Tibial nerve (tissue), 4 donors: ENCODE results near the gene TAAR6. TPM values are rescaled to one million over a fixed set of nuclear protein-coding genes. Genes with fewer than 3 reads are reported as not detected.

Source experiments
- DNase-seq, 2 donors: peaks; one replicate each; pipeline ENCODE4 v3.0.0-alpha.2; 2019; ENCODE audit warnings: low spot score in 2 of 2
- H3K27ac ChIP-seq, 4 donors: fragments of 200-600 bp; sonication (generic) in 3 of 4; one replicate each; pipeline ENCODE4 v1.5.1; 2017 to 2019; ENCODE audit warnings: mild to moderate bottlenecking in 1 of 4
- H3K27me3 ChIP-seq, 2 donors: fragments of 200-600 bp; sonication (generic) in 1 of 2; one replicate each; pipeline versions ENCODE4 v1.5.1 to v1.6.0; 2017 to 2019
- H3K36me3 ChIP-seq, 3 donors: fragments of 200-600 bp; sonication (generic); one replicate each; pipeline ENCODE4 v1.5.1; 2018 to 2019
- H3K4me1 ChIP-seq, 4 donors: fragments of 200-600 bp; sonication (generic) in 3 of 4; one replicate each; pipeline ENCODE4 v1.5.1; 2017 to 2019
- H3K4me3 ChIP-seq, 4 donors: fragments of 200-600 bp; sonication (generic) in 3 of 4; one replicate each; pipeline ENCODE4 v1.5.1; 2017 to 2019; ENCODE audit warnings: mild to moderate bottlenecking in 1 of 4, moderate library complexity in 1 of 4
- H3K9me3 ChIP-seq, 4 donors: fragments of 200-600 bp; sonication (generic) in 3 of 4; one replicate each; pipeline ENCODE4 v1.5.1; 2017 to 2019
- EP300 ChIP-seq, 2 donors: sonication (generic); formaldehyde crosslinking; IDR thresholded peaks; one replicate each; pipeline ENCODE4 v1.6.1; 2017; ENCODE audit warnings: antibody characterized with exemption in 2 of 2, mild to moderate bottlenecking in 1 of 2
- POLR2A ChIP-seq, 2 donors: fragments of 450-650 bp; IDR thresholded peaks; one replicate each; pipeline ENCODE4 v1.6.1; 2017; ENCODE audit warnings: antibody characterized with exemption in 2 of 2, mild to moderate bottlenecking in 2 of 2, moderate library complexity in 2 of 2
- WGBS, 2 donors: methylation state at CpG; one replicate each; pipeline ENCODE4 v1.1.5; 2018; 5-methylcytosine and 5-hydroxymethylcytosine counted together
- total RNA-seq, 4 donors: library from RNA; depleted of rRNA; stranded (reverse); fragments of >200 nt; gene quantifications; one replicate each; pipeline ENCODE4 v1.1.0, GENCODE V29; 2016
- TF ChIP-seq, protein P1 (sequence below), 5 experiments: fragments of 200-600 bp in 3 of 5; fragments of 450-650 bp in 2 of 5; sonication (generic) in 3 of 5; IDR thresholded peaks; one replicate each; pipeline ENCODE4 v1.5.1; 2016 to 2019; ENCODE audit warnings: antibody characterized with exemption in 5 of 5, mild to moderate bottlenecking in 3 of 5, moderate library complexity in 2 of 5

The TAAR6 gene
- not detected for total RNA-seq

DNA sequence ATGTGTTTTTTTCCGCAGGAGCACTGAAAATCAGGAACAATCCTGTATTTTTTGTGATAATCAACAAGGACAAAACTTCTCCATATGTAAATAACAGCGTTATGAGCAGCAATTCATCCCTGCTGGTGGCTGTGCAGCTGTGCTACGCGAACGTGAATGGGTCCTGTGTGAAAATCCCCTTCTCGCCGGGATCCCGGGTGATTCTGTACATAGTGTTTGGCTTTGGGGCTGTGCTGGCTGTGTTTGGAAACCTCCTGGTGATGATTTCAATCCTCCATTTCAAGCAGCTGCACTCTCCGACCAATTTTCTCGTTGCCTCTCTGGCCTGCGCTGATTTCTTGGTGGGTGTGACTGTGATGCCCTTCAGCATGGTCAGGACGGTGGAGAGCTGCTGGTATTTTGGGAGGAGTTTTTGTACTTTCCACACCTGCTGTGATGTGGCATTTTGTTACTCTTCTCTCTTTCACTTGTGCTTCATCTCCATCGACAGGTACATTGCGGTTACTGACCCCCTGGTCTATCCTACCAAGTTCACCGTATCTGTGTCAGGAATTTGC, at the start of gene TAAR6:
TSS of gene TAAR6 (plus strand) at position 102 of the 557 bp plus-strand sequence. CDS start at position 102, 0 bp downstream.
- Histone ChIP-seq H3K27ac (no peak within 1 kb of the TSS), H3K27me3 (no peaks in the 10 kb centered on the region), H3K4me3 (no peak within 1 kb of the TSS), H3K36me3 (no peaks in the 10 kb centered on the region), H3K4me1 (no peaks in the 10 kb centered on the region), H3K9me3 (no peaks in the 10 kb centered on the region)
- DNase-seq = no peak
- TF ChIP-seq POLR2A (IDR thresholded peaks at IDR 0.05) (no peak), EP300 (IDR thresholded peaks at IDR 0.05) (no peak)
- TF ChIP-seq, protein P1, sequence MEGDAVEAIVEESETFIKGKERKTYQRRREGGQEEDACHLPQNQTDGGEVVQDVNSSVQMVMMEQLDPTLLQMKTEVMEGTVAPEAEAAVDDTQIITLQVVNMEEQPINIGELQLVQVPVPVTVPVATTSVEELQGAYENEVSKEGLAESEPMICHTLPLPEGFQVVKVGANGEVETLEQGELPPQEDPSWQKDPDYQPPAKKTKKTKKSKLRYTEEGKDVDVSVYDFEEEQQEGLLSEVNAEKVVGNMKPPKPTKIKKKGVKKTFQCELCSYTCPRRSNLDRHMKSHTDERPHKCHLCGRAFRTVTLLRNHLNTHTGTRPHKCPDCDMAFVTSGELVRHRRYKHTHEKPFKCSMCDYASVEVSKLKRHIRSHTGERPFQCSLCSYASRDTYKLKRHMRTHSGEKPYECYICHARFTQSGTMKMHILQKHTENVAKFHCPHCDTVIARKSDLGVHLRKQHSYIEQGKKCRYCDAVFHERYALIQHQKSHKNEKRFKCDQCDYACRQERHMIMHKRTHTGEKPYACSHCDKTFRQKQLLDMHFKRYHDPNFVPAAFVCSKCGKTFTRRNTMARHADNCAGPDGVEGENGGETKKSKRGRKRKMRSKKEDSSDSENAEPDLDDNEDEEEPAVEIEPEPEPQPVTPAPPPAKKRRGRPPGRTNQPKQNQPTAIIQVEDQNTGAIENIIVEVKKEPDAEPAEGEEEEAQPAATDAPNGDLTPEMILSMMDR (IDR thresholded peaks at IDR 0.05) = no peak
- WGBS, 2 donors = 69 to 70% methylated on average over 15 of the region's 15 CpGs

DNA sequence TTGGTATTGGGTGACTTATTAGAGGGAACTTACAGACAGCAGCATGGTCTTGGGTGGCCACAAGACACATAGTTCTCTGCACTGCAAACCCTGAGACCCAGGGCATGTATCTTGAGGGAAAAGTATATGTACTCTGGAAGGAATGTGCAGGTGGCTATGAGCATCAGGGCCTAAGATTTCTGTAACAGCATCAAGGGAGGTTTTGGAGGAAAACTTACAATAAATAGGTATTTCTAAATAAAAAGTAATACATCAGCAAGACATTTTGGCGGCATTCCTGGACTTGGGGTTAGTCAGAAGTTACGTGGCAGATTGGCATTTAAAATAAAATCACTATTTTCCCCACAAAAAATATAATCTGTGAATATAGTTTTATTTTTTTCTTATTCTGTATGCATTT, 49.2 kb upstream of the TAAR6 start:
- no peaks in the 10 kb centered on the region for H3K36me3 ChIP-seq
- no peak overlapping the region for H3K27ac ChIP-seq
- 48 to 68% methylated on average over 2 of the region's 2 CpGs for WGBS, 2 donors
- DNase-seq = no peak
- no peaks in the 10 kb centered on the region for H3K4me1 ChIP-seq
- H3K9me3 ChIP-seq = no peaks in the 10 kb centered on the region
- H3K27me3 ChIP-seq = no peaks in the 10 kb centered on the region
- TF ChIP-seq EP300 (IDR thresholded peaks at IDR 0.05) = no peak
- TF ChIP-seq, protein P1 (IDR thresholded peaks at IDR 0.05) = no peak
- TF ChIP-seq POLR2A (IDR thresholded peaks at IDR 0.05) = no peak
- no peak overlapping the region for H3K4me3 ChIP-seq

- WGBS, 2 donors = 93% methylated on average over 5 of the region's 5 CpGs
- TF ChIP-seq, protein P1 (IDR thresholded peaks at IDR 0.05) = no peak
- TF ChIP-seq POLR2A (IDR thresholded peaks at IDR 0.05) (no peak), EP300 (IDR thresholded peaks at IDR 0.05) (no peak)
- no peaks in the 10 kb centered on the region for H3K4me1 ChIP-seq
- H3K27me3 ChIP-seq = no peaks in the 10 kb centered on the region
- H3K4me3 ChIP-seq = no peak overlapping the region
- H3K9me3 ChIP-seq = no peaks in the 10 kb centered on the region
- H3K27ac ChIP-seq = no peak overlapping the region
- DNase-seq = no peak
- H3K36me3 ChIP-seq = no peaks in the 10 kb centered on the region
These were observed 45.5 kb upstream of the TAAR6 start for GRCh38 chr6:132524646-132525045.

GRCh38 chr6:132525866-132526265, 44.3 kb upstream of the TAAR6 start:
- no peaks in the 10 kb centered on the region for H3K36me3 ChIP-seq
- 49 to 59% methylated on average over 4 of the region's 4 CpGs for WGBS, 2 donors
- H3K27ac ChIP-seq = peak overlapping the region in 1 of 4 donors; percentile 29
- DNase-seq = no peak
- TF ChIP-seq POLR2A (IDR thresholded peaks at IDR 0.05) = no peak
- TF ChIP-seq, protein P1 (IDR thresholded peaks at IDR 0.05) = no peak
- TF ChIP-seq EP300 (IDR thresholded peaks at IDR 0.05) = no peak
- peaks cover 0 to 3% (median 0%) of the 10 kb centered on the region in 4 donors for H3K4me1 ChIP-seq
- no peaks in the 10 kb centered on the region for H3K9me3 ChIP-seq
- no peak overlapping the region for H3K4me3 ChIP-seq
- no peaks in the 10 kb centered on the region for H3K27me3 ChIP-seq

GRCh38 chr6:132526461-132526860, 43.7 kb upstream of the TAAR6 start:
- H3K27me3 ChIP-seq = no peaks in the 10 kb centered on the region
- no peak overlapping the region for H3K4me3 ChIP-seq
- H3K4me1 ChIP-seq = peaks cover 0 to 3% (median 0%) of the 10 kb centered on the region in 4 donors
- no peaks in the 10 kb centered on the region for H3K9me3 ChIP-seq
- no peak for DNase-seq
- no peaks in the 10 kb centered on the region for H3K36me3 ChIP-seq
- WGBS, 2 donors = 60% methylated on average over 2 of the region's 2 CpGs
- TF ChIP-seq EP300 (IDR thresholded peaks at IDR 0.05) = no peak
- TF ChIP-seq POLR2A (IDR thresholded peaks at IDR 0.05) = no peak
- no peak overlapping the region for H3K27ac ChIP-seq
